Measurements from ENCODE around the gene ENTREP3. TPM values are rescaled to one million over a fixed set of nuclear protein-coding genes. Genes with fewer than 3 reads are reported as not detected.

ENTREP3 gene
- total and polyA plus RNA-seq, 9 donors, result 9.3 to 22.4 (median 19.4) TPM

- H3K27ac ChIP-seq, result no peak overlapping the region
- intact Hi-C loops (cut with DNase I), result loop anchor here in 3 of 4 donors (5.0 kb wide), 1 partner anchor 43 kb away; the partner anchor contains the start of gene RUSC1 (in 3 of the 3)
- TF ChIP-seq POLR2A (IDR thresholded peaks at IDR 0.05) (no peak), EP300 (IDR thresholded peaks at IDR 0.05) (no peak), CTCF (IDR thresholded peaks at IDR 0.05) (no peak)
- H3K27me3 ChIP-seq, result no peaks in the 10 kb centered on the region
- peaks cover 5% of the 10 kb centered on the region for H3K4me1 ChIP-seq (ENCODE audit: insufficient read depth)
- H3K9me3 ChIP-seq, result no peaks in the 10 kb centered on the region
- H3K36me3 ChIP-seq, result no peaks in the 10 kb centered on the region
- H3K4me3 ChIP-seq, result no peak overlapping the region
- DNase-seq, result no peak
- 66 to 82% (median 78%) methylated on average over 2 of the region's 2 CpGs for WGBS, 3 donors
These were observed 24.0 kb upstream of the ENTREP3 start for GRCh38 chr1:155279268-155279667.

- intact Hi-C loops (cut with DNase I), result loop anchor here in 3 of 4 donors (5.0 kb wide), 1 partner anchor 44 kb away; the partner anchor contains the start of gene RUSC1 (in 3 of the 3)
- Histone ChIP-seq H3K4me3 (no peak overlapping the region), H3K27me3 (no peaks in the 10 kb centered on the region), H3K27ac (no peak overlapping the region), H3K9me3 (no peaks in the 10 kb centered on the region), H3K4me1 (ENCODE audit: insufficient read depth) (peaks cover 5% of the 10 kb centered on the region), H3K36me3 (no peaks in the 10 kb centered on the region)
- DNase-seq, result no peak
- TF ChIP-seq EP300 (IDR thresholded peaks at IDR 0.05) (no peak), POLR2A (IDR thresholded peaks at IDR 0.05) (no peak), CTCF (IDR thresholded peaks at IDR 0.05) (no peak)
- 43 to 55% (median 53%) methylated on average over 10 of the region's 10 CpGs for WGBS, 3 donors
These were observed 23.4 kb upstream of the ENTREP3 start for GRCh38 chr1:155278689-155279160.

GRCh38 chr1:155277902-155278688 is 22.8 kb upstream of the ENTREP3 start:
- intact Hi-C loops (cut with DNase I), result loop anchor here in 3 of 4 donors (5.0 kb wide), 1 partner anchor 44 kb away; the partner anchor contains the start of gene RUSC1 (in 3 of the 3)
- peak; percentile 54 to 77 (median 71) for DNase-seq
- peaks cover 5% of the 10 kb centered on the region for H3K4me1 ChIP-seq (ENCODE audit: insufficient read depth)
- H3K9me3 ChIP-seq, result no peaks in the 10 kb centered on the region
- no peaks in the 10 kb centered on the region for H3K27me3 ChIP-seq
- TF ChIP-seq POLR2A (IDR thresholded peaks at IDR 0.05) (no peak), CTCF (IDR thresholded peaks at IDR 0.05) (no peak), EP300 (IDR thresholded peaks at IDR 0.05) (no peak)
- peak overlapping the region in 1 of 2 donors; percentile 56 for H3K27ac ChIP-seq
- peak overlapping the region; percentile 71 for H3K4me3 ChIP-seq
- H3K36me3 ChIP-seq, result no peaks in the 10 kb centered on the region
- WGBS, 3 donors, result 1 to 2% (median 1%) methylated on average over 21 to 29 of the region's 29 CpGs

GRCh38 chr1:155277070-155277901 is 22.0 kb upstream of the ENTREP3 start, which contains the start of gene HCN3:
Gene HCN3 (plus strand): TSS chr1:155277463. CDS start chr1:155277591, 128 bp downstream.
- intact Hi-C loops (cut with DNase I), result loop anchor here in 3 of 4 donors (5.0 kb wide), 1 partner anchor 45 kb away; the partner anchor contains the start of gene RUSC1 (in 3 of the 3)
- Histone ChIP-seq H3K36me3 (no peaks in the 10 kb centered on the region), H3K4me1 (ENCODE audit: insufficient read depth) (peaks cover 5% of the 10 kb centered on the region), H3K27me3 (no peaks in the 10 kb centered on the region), H3K9me3 (no peaks in the 10 kb centered on the region), H3K4me3 (peak within 1 kb of the TSS; percentile 71), H3K27ac (peak within 1 kb of the TSS in 1 of 2 donors; percentile 56)
- 0 to 1% (median 1%) methylated on average over 18 to 68 of the region's 68 CpGs for WGBS, 3 donors
- peak; percentile 99 to 100 (median 99) for DNase-seq
- TF ChIP-seq CTCF (IDR thresholded peaks at IDR 0.05) (peak; percentile 66 to 86 (median 67)), EP300 (IDR thresholded peaks at IDR 0.05) (no peak), POLR2A (IDR thresholded peaks at IDR 0.05) (no peak)

Data from ovary (tissue), 9 donors.